Esophagus muscularis mucosa (tissue), 3 donors: ENCODE results near the gene IRX1.

Experiments
- POLR2A ChIP-seq: fragments of 450-650 bp; IDR thresholded peaks from one replicate; pipeline ENCODE4 v1.6.1; 2017; ENCODE audit warnings: antibody characterized with exemption, moderate library complexity, mild to moderate bottlenecking, low read depth
- POLR2AphosphoS5 ChIP-seq, 2 donors: sonication (generic); formaldehyde crosslinking; IDR thresholded peaks; one replicate each; pipeline ENCODE4 v1.6.1; 2017; ENCODE audit warnings: antibody characterized with exemption in 2 of 2
- TF ChIP-seq, protein P1 (sequence below), 3 experiments: fragments of 200-600 bp in 2 of 3; fragments of 450-650 bp in 1 of 3; sonication (generic) in 2 of 3; IDR thresholded peaks; one replicate each; pipeline ENCODE4 v1.5.1; 2017 to 2019; ENCODE audit warnings: antibody characterized with exemption in 3 of 3, mild to moderate bottlenecking in 2 of 3, moderate library complexity in 1 of 3

DNA sequence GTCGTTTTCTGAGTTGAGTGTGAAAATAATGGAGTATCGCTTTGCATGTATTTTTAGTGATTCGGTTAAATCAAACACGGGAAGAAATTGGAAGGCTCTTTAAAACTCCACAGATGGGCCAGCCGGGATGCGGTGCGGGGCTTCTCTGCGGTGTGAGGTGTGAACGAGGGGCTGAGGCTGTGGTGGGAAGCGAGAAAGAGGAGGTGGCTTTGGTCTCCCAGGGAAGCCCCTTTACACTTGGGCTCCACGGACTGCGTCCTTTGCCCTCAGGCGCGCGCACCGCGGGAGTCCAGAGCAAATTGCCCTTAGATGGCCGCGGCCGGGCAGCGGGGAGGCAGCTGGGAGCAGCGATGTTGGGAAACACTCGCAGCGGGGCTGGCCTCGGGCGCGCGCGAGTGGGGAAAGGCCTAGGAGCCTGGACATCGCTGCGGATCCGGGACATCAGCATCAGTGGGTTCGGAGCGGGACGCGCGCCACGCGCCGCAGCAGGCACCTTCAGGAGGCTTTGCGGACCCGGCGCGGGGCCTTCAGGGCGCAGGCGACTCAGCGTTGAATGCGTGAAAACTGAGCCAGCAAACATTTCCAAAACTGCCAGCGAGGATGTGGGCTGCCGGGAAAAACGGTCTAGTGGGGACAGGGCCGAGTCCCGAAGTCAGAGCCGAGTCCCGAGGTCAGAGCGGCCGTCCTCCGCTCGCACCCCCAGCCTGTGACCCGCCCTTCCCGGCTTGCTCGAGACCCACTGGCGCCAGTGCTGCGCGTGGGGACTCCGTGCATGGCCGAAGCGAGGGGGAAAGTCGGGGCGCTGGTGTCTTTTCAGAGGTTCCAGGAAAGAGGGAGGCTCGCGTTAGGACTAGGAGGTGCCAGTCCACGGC is 6.5 kb downstream of the IRX1 start:
- TF ChIP-seq POLR2A = no peak
- TF ChIP-seq, protein P1, sequence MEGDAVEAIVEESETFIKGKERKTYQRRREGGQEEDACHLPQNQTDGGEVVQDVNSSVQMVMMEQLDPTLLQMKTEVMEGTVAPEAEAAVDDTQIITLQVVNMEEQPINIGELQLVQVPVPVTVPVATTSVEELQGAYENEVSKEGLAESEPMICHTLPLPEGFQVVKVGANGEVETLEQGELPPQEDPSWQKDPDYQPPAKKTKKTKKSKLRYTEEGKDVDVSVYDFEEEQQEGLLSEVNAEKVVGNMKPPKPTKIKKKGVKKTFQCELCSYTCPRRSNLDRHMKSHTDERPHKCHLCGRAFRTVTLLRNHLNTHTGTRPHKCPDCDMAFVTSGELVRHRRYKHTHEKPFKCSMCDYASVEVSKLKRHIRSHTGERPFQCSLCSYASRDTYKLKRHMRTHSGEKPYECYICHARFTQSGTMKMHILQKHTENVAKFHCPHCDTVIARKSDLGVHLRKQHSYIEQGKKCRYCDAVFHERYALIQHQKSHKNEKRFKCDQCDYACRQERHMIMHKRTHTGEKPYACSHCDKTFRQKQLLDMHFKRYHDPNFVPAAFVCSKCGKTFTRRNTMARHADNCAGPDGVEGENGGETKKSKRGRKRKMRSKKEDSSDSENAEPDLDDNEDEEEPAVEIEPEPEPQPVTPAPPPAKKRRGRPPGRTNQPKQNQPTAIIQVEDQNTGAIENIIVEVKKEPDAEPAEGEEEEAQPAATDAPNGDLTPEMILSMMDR (IDR thresholded peaks at IDR 0.05) = no peak
- TF ChIP-seq POLR2AphosphoS5 (IDR thresholded peaks at IDR 0.05) = no peak
